Measurements from ENCODE around the gene OSTC. TPM values are rescaled to one million over a fixed set of nuclear protein-coding genes. Genes with fewer than 3 reads are reported as not detected.
"Not testable (repeated sequence)": the region's sequence is repeated elsewhere in the genome, so short reads cannot be mapped to it uniquely, and the experiment has no call there.

The OSTC gene
- total and polyA plus RNA-seq, 2 experiments from 2014 or later: 149 to 402 TPM

DNA sequence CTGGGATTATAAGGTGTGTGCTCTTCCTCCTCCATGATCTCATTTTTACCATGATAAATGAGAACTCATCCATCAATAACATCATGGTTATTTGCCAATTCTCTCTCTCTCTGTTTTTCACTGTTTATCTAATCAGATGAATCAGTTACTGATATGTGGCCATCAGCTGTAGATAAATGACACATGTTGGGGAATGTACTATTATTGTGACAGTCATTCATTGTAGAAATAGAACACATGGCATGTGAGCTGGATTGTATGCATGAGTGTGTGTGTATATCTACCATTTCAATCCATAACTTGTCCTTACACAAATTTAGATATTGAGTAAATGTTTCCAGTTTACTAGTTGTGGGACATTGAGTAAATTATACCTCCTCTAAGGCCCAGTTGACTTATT is 53.0 kb downstream of the OSTC start:
- Histone ChIP-seq H3K4me1 (ENCODE audit: low read depth) (no peaks in the 10 kb centered on the region), H3K36me3 (no peaks in the 10 kb centered on the region), H3K27ac (no peak overlapping the region), H3K9me3 (ENCODE audit: low read depth) (no peaks in the 10 kb centered on the region), H3K4me3 (no peak overlapping the region), H3K27me3 (no peaks in the 10 kb centered on the region)
- TF ChIP-seq, protein P1, sequence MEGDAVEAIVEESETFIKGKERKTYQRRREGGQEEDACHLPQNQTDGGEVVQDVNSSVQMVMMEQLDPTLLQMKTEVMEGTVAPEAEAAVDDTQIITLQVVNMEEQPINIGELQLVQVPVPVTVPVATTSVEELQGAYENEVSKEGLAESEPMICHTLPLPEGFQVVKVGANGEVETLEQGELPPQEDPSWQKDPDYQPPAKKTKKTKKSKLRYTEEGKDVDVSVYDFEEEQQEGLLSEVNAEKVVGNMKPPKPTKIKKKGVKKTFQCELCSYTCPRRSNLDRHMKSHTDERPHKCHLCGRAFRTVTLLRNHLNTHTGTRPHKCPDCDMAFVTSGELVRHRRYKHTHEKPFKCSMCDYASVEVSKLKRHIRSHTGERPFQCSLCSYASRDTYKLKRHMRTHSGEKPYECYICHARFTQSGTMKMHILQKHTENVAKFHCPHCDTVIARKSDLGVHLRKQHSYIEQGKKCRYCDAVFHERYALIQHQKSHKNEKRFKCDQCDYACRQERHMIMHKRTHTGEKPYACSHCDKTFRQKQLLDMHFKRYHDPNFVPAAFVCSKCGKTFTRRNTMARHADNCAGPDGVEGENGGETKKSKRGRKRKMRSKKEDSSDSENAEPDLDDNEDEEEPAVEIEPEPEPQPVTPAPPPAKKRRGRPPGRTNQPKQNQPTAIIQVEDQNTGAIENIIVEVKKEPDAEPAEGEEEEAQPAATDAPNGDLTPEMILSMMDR (IDR thresholded peaks at IDR 0.05; ENCODE audit: low read depth, low read length): no peak
- DNase-seq (ENCODE audit: low read depth in 1 of 2, low spot score in 1 of 2): no peak

DNA sequence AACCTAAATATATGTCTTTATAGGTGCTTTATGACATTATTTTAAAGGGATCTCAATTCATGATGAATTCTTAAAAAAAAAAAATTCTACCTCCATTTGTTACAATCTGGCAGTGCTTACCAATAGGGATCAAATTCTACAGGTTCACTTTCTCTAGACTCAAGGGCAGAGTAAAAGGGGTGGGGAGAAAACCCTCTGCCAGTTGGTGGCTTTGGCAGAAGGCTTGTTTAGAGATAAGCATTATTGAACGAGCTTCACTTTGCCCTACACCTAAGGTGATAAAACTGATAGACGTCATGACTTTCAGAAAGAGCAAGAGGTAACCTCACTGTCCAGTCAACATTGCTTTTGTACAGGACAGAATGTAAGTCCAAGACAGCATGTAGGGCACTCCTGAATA is 53.6 kb downstream of the OSTC start:
- no peak for DNase-seq (ENCODE audit: low read depth in 1 of 2, low spot score in 1 of 2)
- H3K36me3 ChIP-seq: no peaks in the 10 kb centered on the region
- H3K4me3 ChIP-seq: no peak overlapping the region
- TF ChIP-seq, protein P1 (IDR thresholded peaks at IDR 0.05; ENCODE audit: low read depth, low read length): no peak
- H3K27me3 ChIP-seq: no peaks in the 10 kb centered on the region
- no peaks in the 10 kb centered on the region for H3K4me1 ChIP-seq (ENCODE audit: low read depth)
- H3K9me3 ChIP-seq (ENCODE audit: low read depth): no peaks in the 10 kb centered on the region
- H3K27ac ChIP-seq: no peak overlapping the region

DNA sequence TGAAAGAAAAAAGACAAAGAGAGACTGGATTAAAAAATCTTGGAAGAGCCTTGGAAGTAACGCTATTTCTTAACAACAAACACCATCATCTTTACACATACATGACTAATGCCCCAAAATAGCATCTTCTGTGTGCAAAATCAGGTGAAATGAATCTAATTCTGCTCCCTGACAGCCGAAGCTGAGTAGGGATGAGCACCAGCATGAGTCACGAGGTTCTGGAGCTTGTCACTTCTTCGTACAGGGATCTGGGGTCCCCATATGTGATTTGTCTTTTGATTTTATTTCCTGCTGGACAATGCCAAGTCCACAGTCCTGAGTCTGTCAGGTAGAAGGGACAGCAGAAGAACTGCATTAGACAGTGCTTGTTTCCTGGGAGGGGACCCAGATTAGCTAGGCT is 55.9 kb downstream of the OSTC start:
- Histone ChIP-seq H3K36me3 (no peaks in the 10 kb centered on the region), H3K9me3 (ENCODE audit: low read depth) (no peaks in the 10 kb centered on the region), H3K27ac (no peak overlapping the region), H3K27me3 (no peaks in the 10 kb centered on the region), H3K4me1 (ENCODE audit: low read depth) (no peaks in the 10 kb centered on the region), H3K4me3 (no peak overlapping the region)
- TF ChIP-seq, protein P1 (IDR thresholded peaks at IDR 0.05; ENCODE audit: low read depth, low read length): no peak
- DNase-seq (ENCODE audit: low read depth in 1 of 2, low spot score in 1 of 2): no peak

DNA sequence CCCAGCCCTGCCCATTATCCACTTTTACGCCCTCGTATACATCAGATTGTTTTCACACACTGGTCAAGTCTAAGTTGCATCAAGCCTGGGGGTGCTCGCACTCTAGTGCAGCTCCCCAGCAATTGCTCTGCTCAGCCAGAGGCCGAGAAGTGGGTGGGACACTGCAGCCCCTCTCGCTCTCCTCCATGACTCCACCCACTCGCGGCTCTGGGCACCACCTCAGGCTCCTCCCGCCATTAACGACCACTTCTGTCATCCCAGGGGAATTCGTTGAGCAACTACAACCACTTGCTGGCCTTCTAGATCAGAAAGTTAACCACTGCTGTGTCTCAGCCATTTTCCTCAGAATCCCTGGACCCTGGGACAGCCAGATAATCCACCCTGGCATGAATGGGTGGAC is 58.8 kb downstream of the OSTC start:
- no peak overlapping the region for H3K4me3 ChIP-seq
- H3K27me3 ChIP-seq: no peaks in the 10 kb centered on the region
- no peaks in the 10 kb centered on the region for H3K36me3 ChIP-seq
- no peaks in the 10 kb centered on the region for H3K4me1 ChIP-seq (ENCODE audit: low read depth)
- H3K27ac ChIP-seq: no peak overlapping the region
- no peak for DNase-seq (ENCODE audit: low read depth in 1 of 2, low spot score in 1 of 2)
- TF ChIP-seq, protein P1 (IDR thresholded peaks at IDR 0.05; ENCODE audit: low read depth, low read length): no peak
- no peaks in the 10 kb centered on the region for H3K9me3 ChIP-seq (ENCODE audit: low read depth)

DNA sequence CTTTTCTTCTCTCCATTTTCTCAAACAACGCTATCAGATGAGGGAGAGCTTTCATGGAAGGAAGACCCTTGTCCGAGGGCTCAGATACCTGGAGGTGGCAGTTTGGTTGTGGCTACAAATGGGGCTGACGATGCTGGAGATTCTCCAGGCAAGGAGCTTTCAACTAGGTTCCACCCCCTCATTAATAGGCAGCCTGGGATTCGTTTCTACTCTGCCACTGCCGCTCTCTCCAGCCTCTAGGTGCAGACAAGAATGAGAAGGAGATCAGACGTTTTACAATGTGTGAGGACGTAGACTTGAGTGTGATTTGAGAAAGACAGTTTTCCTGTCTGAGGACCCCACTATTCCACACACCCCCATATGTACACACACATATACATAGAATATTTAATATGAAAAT is 59.3 kb downstream of the OSTC start:
- Histone ChIP-seq H3K9me3 (ENCODE audit: low read depth) (no peaks in the 10 kb centered on the region), H3K4me3 (no peak overlapping the region), H3K27ac (no peak overlapping the region), H3K36me3 (no peaks in the 10 kb centered on the region), H3K4me1 (ENCODE audit: low read depth) (no peaks in the 10 kb centered on the region), H3K27me3 (no peaks in the 10 kb centered on the region)
- no peak for DNase-seq (ENCODE audit: low read depth in 1 of 2, low spot score in 1 of 2)
- TF ChIP-seq, protein P1 (IDR thresholded peaks at IDR 0.05; ENCODE audit: low read depth, low read length): no peak

DNA sequence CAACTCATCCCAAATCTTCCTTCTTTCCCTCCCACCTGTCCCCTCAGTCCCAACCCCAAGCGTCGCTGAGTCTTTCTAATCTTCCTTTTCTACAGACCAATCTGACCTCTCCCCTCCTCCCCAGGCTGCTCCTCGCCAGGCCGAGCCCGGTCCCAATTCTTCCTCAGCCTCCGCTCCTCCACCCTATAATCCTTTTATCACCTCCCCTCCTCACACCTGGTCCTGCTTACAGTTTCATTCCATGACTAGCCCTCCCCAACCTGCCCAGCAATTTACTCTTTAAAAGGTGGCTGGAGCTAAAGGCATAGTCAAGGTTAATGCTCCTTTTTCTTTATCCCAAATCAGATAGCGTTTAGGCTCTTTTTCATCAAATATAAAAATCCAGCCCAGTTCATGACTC is 60.2 kb downstream of the OSTC start:
- not testable (repeated sequence) for H3K27me3 ChIP-seq; H3K4me1 ChIP-seq (ENCODE audit: low read depth); H3K4me3 ChIP-seq; DNase-seq (ENCODE audit: low read depth in 1 of 2, low spot score in 1 of 2); H3K9me3 ChIP-seq (ENCODE audit: low read depth); H3K27ac ChIP-seq; H3K36me3 ChIP-seq

All from cardiac muscle cell (in vitro differentiated cells and primary cell).